Measurements from ENCODE around the gene TASP1.
"Not testable (repeated sequence)": the region's sequence is repeated elsewhere in the genome, so short reads cannot be mapped to it uniquely, and the experiment has no call there.

The TASP1 gene
- total RNA-seq, result 15.4 to 22.0 (median 20.3) reads per million in 4 donors

- peak; percentile 93 to 98 (median 96) for DNase-seq
Observed at GRCh38 chr20:13638496-13639149, at the start of gene TASP1. TASP1 (minus strand) TSS chr20:13638932; CDS start chr20:13630078, 8,854 bp downstream.

GRCh38 chr20:13687815-13688214, 49.1 kb upstream of the TASP1 start:
- no peak for DNase-seq

- DNase-seq, result no peak
Observed at GRCh38 chr20:13685623-13686022, 46.9 kb upstream of the TASP1 start.

- no peak for DNase-seq
Observed at GRCh38 chr20:13684566-13685222, 46.0 kb upstream of the TASP1 start.

GRCh38 chr20:13683833-13684232, 45.1 kb upstream of the TASP1 start:
- no peak for DNase-seq

- peak in 1 of 5 donors; percentile 7 for DNase-seq
Observed at GRCh38 chr20:13681248-13682125, 42.8 kb upstream of the TASP1 start.

GRCh38 chr20:13678944-13679343, 40.2 kb upstream of the TASP1 start:
- no peak for DNase-seq

- DNase-seq, result no peak
Observed at GRCh38 chr20:13677241-13677640, 38.5 kb upstream of the TASP1 start.

GRCh38 chr20:13676682-13677081, 38.0 kb upstream of the TASP1 start:
- DNase-seq, result no peak

- DNase-seq, result no peak
Observed at GRCh38 chr20:13672690-13673089, 34.0 kb upstream of the TASP1 start.

GRCh38 chr20:13671916-13672378, 33.2 kb upstream of the TASP1 start:
- DNase-seq, result no peak

GRCh38 chr20:13671512-13671911, 32.8 kb upstream of the TASP1 start:
- no peak for DNase-seq

- DNase-seq, result no peak
Observed at GRCh38 chr20:13670160-13670559, 31.4 kb upstream of the TASP1 start.

GRCh38 chr20:13665709-13666395, 27.1 kb upstream of the TASP1 start:
- DNase-seq, result no peak

- no peak for DNase-seq
Observed at GRCh38 chr20:13661070-13661685, 22.4 kb upstream of the TASP1 start.

- DNase-seq, result no peak
Observed at GRCh38 chr20:13659288-13659687, 20.6 kb upstream of the TASP1 start.

GRCh38 chr20:13658060-13658459, 19.3 kb upstream of the TASP1 start:
- not testable (repeated sequence) for DNase-seq

- no peak for DNase-seq
Observed at GRCh38 chr20:13656721-13657368, 18.1 kb upstream of the TASP1 start.

- DNase-seq, result no peak
Observed at GRCh38 chr20:13654463-13655023, 15.8 kb upstream of the TASP1 start.

- no peak for DNase-seq
Observed at GRCh38 chr20:13650474-13650873, 11.7 kb upstream of the TASP1 start.

Data from T-helper 1 cell (primary cell).